CD14-positive monocyte (primary cell): ENCODE data around the gene CERK. TPM values are rescaled to one million over a fixed set of nuclear protein-coding genes. Genes with fewer than 3 reads are reported as not detected.
A peak's percentile ranks its signal among the peaks of the same experiment; 100 is the strongest.

Source experiments
- DNase-seq, 3 donors: peaks; one replicate each; pipeline ENCODE4 v3.0.0-alpha.2; 2011 to 2022
- H2AFZ ChIP-seq: 2 replicates; pipeline ENCODE4 v1.6.0; 2012; ENCODE audit warnings: mild to moderate bottlenecking, low read depth, low read length, inconsistent platforms; ENCODE audit not compliant: insufficient read depth, poor library complexity, severe bottlenecking
- H3K27ac ChIP-seq, 2 donors: 1 replicate in 1 of 2; 2 replicates in 1 of 2; pipeline ENCODE4 v1.5.1; 2012 to 2013; ENCODE audit warnings: low read length in 2 of 2, control low read depth in 1 of 2, inconsistent platforms in 1 of 2, low read depth in 1 of 2, mild to moderate bottlenecking in 1 of 2
- H3K27me3 ChIP-seq, 2 donors: one replicate each; pipeline versions ENCODE4 v1.6.0 to v1.6.1; 2011 to 2013; ENCODE audit warnings: low read length in 2 of 2; ENCODE audit not compliant: control insufficient read depth in 2 of 2, insufficient read depth in 2 of 2
- H3K36me3 ChIP-seq, 2 donors: replicated peaks in 1 of 2; 1 replicate in 1 of 2; 2 replicates in 1 of 2; pipeline versions ENCODE4 v1.5.1 to v1.6.1; 2012 to 2013; ENCODE audit warnings: low read length in 2 of 2, control low read depth in 1 of 2, inconsistent platforms in 1 of 2, mild to moderate bottlenecking in 1 of 2; ENCODE audit not compliant: insufficient read depth in 2 of 2, control insufficient read depth in 1 of 2
- H3K4me1 ChIP-seq, 2 donors: 1 replicate in 1 of 2; 2 replicates in 1 of 2; pipeline versions ENCODE4 v1.5.1 to v1.6.1; 2012 to 2013; ENCODE audit warnings: low read length in 2 of 2, control low read depth in 1 of 2, inconsistent platforms in 1 of 2, mild to moderate bottlenecking in 1 of 2, moderate library complexity in 1 of 2; ENCODE audit not compliant: insufficient read depth in 2 of 2, control insufficient read depth in 1 of 2
- H3K4me2 ChIP-seq: replicated peaks from 2 replicates; pipeline ENCODE3; 2012; ENCODE audit warnings: low read length, moderate library complexity, mild to moderate bottlenecking; ENCODE audit not compliant: poor library complexity, severe bottlenecking; ENCODE audit errors: extremely low read depth
- H3K4me3 ChIP-seq, 3 experiments: fragments of 200-600 bp in 1 of 3; sonication (generic) in 1 of 3; replicated peaks in 1 of 3; 1 replicate in 2 of 3; 2 replicates in 1 of 3; pipeline ENCODE4 v1.5.1; 2011 to 2013; ENCODE audit warnings: low read length in 3 of 3, mild to moderate bottlenecking in 3 of 3, control low read depth in 2 of 3, low read depth in 2 of 3, inconsistent platforms in 1 of 3, moderate library complexity in 1 of 3
- H3K79me2 ChIP-seq: 2 replicates; pipeline ENCODE4 v1.6.0; 2012; ENCODE audit warnings: mild to moderate bottlenecking, control low read depth, inconsistent platforms, low read length, moderate library complexity; ENCODE audit not compliant: insufficient read depth
- H3K9ac ChIP-seq: 2 replicates; pipeline ENCODE4 v1.6.0; 2017; ENCODE audit warnings: low read length, mild to moderate bottlenecking; ENCODE audit not compliant: insufficient read depth, poor library complexity, severe bottlenecking
- H3K9me3 ChIP-seq, 2 donors: replicated peaks in 1 of 2; 1 replicate in 1 of 2; 2 replicates in 1 of 2; pipeline versions ENCODE4 v1.5.1 to v1.6.1; 2012 to 2013; ENCODE audit warnings: low read length in 2 of 2, control low read depth in 1 of 2; ENCODE audit not compliant: control insufficient read depth in 1 of 2, insufficient read depth in 1 of 2
- H4K20me1 ChIP-seq: 2 replicates; pipeline ENCODE4 v1.6.0; 2012; ENCODE audit warnings: mild to moderate bottlenecking, low read length, control low read depth, moderate library complexity; ENCODE audit not compliant: insufficient read depth
- H3K27ac Mint-ChIP-seq, 7 donors: one replicate each; pipeline ENCODE4 v1.8.0; 2020; ENCODE audit warnings: mild to moderate bottlenecking in 7 of 7, mixed read lengths in 7 of 7, moderate library complexity in 6 of 7, inconsistent platforms in 2 of 7
- H3K27me3 Mint-ChIP-seq, 3 donors: one replicate each; pipeline ENCODE4 v1.8.0; 2021 to 2022; ENCODE audit warnings: low read depth in 3 of 3, mild to moderate bottlenecking in 3 of 3, mixed read lengths in 3 of 3, moderate library complexity in 3 of 3, inconsistent platforms in 1 of 3
- H3K36me3 Mint-ChIP-seq, 2 donors: one replicate each; pipeline ENCODE4 v1.8.0; 2020; ENCODE audit warnings: mixed read lengths in 2 of 2, inconsistent platforms in 1 of 2, mild to moderate bottlenecking in 1 of 2
- H3K4me1 Mint-ChIP-seq: one replicate; pipeline ENCODE4 v1.8.0; 2020; ENCODE audit warnings: mild to moderate bottlenecking, mixed read lengths
- H3K4me3 Mint-ChIP-seq, 2 donors: one replicate each; pipeline ENCODE4 v1.8.0; 2020; ENCODE audit warnings: mild to moderate bottlenecking in 2 of 2, mixed read lengths in 2 of 2, moderate library complexity in 1 of 2
- H3K9me3 Mint-ChIP-seq, 7 donors: one replicate each; pipeline ENCODE4 v1.8.0; 2020 to 2022; ENCODE audit warnings: mixed read lengths in 7 of 7, mild to moderate bottlenecking in 6 of 7, moderate library complexity in 6 of 7, inconsistent platforms in 2 of 7
- CTCF ChIP-seq: fragments of 200-600 bp; IDR thresholded peaks from one replicate; pipeline ENCODE4 v1.8.0; 2022; ENCODE audit warnings: antibody characterized with exemption, mild to moderate bottlenecking
- WGBS: methylation state at CpG from one replicate; pipeline ENCODE4 v1.1.5; 2013; ENCODE audit warnings: missing lambda C conversion rate; ENCODE audit not compliant: insufficient coverage; 5-methylcytosine and 5-hydroxymethylcytosine counted together
- intact Hi-C, 2 donors: fragments of 100-400 bp; cut with micrococcal nuclease; formaldehyde crosslinking; loops; one replicate each; pipeline versions ENCODE4 v1.15.0 to v1.15.1; 2023
- polyA plus RNA-seq, 3 donors: library from polyadenylated mRNA; depleted of rRNA in 1 of 3; unstranded in 2 of 3; stranded (reverse) in 1 of 3; fragments of 300-500 nt in 2 of 3; fragments of >200 nt in 1 of 3; fragmentation: Illumina TruSeq in 2 of 3; gene quantifications; 1 replicate in 2 of 3; 2 replicates in 1 of 3; pipeline ENCODE4 v1.2.3, GENCODE V29; 2012 to 2021

CERK gene
- polyA plus RNA-seq, 3 donors: 22.4 to 40.2 (median 24.5) TPM

- Mint-ChIP-seq H3K9me3 (peaks cover 0 to 3% (median 0%) of the 10 kb centered on the region in 7 donors), H3K27ac (peak overlapping the region in 1 of 7 donors; percentile 57), H3K36me3 (peaks cover 56 to 66% of the 10 kb centered on the region in 2 donors), H3K4me3 (no peak overlapping the region), H3K4me1 (peaks cover 43% of the 10 kb centered on the region), H3K27me3 (peaks cover 0 to 2% (median 0%) of the 10 kb centered on the region in 3 donors)
- no peak for DNase-seq
- H3K9ac ChIP-seq: no peak overlapping the region
- peaks cover 43 to 60% of the 10 kb centered on the region in 2 donors for H3K36me3 ChIP-seq
- no peak overlapping the region for H3K4me3 ChIP-seq
- 90% methylated on average over 3 of the region's 15 CpGs for WGBS
- H3K27me3 ChIP-seq: no peaks in the 10 kb centered on the region
- no peak overlapping the region for H2AFZ ChIP-seq
- H3K27ac ChIP-seq: no peak overlapping the region
- peaks cover 42 to 49% of the 10 kb centered on the region in 2 donors for H3K4me1 ChIP-seq
- no peaks in the 10 kb centered on the region for H3K9me3 ChIP-seq
- H4K20me1 ChIP-seq: peaks cover 55% of the 10 kb centered on the region
- no peak for TF ChIP-seq CTCF
- no peak overlapping the region for H3K4me2 ChIP-seq
- H3K79me2 ChIP-seq: no peaks in the 10 kb centered on the region
- intact Hi-C loops: loop anchor here in 1 of 2 donors (10.0 kb wide), 1 partner anchor 123 kb away; no protein-coding TSS in a partner anchor
These were observed 50.6 kb downstream of the CERK start for GRCh38 chr22:46687460-46687859.

- intact Hi-C loops: loop anchor here in 1 of 2 donors (10.0 kb wide), 1 partner anchor 122 kb away; no protein-coding TSS in a partner anchor
- peaks cover 56 to 63% of the 10 kb centered on the region in 2 donors for H3K36me3 Mint-ChIP-seq
- no peak for DNase-seq
- 83% methylated on average over 11 of the region's 15 CpGs for WGBS
- H3K9me3 Mint-ChIP-seq: peaks cover 0 to 3% (median 0%) of the 10 kb centered on the region in 7 donors
- no peak for TF ChIP-seq CTCF
- peaks cover 43 to 61% of the 10 kb centered on the region in 2 donors for H3K36me3 ChIP-seq
- no peak overlapping the region for H3K4me3 Mint-ChIP-seq
- H3K79me2 ChIP-seq: no peaks in the 10 kb centered on the region
- H3K4me2 ChIP-seq: no peak overlapping the region
- H3K4me1 Mint-ChIP-seq: peaks cover 43% of the 10 kb centered on the region
- peaks cover 0 to 2% (median 0%) of the 10 kb centered on the region in 3 donors for H3K27me3 Mint-ChIP-seq
- H3K9me3 ChIP-seq: no peaks in the 10 kb centered on the region
- no peak overlapping the region for H3K27ac Mint-ChIP-seq
- no peak overlapping the region for H3K4me3 ChIP-seq
- H4K20me1 ChIP-seq: peaks cover 57% of the 10 kb centered on the region
- no peak overlapping the region for H3K27ac ChIP-seq
- H2AFZ ChIP-seq: no peak overlapping the region
- H3K9ac ChIP-seq: no peak overlapping the region
- peaks cover 42 to 49% of the 10 kb centered on the region in 2 donors for H3K4me1 ChIP-seq
- no peaks in the 10 kb centered on the region for H3K27me3 ChIP-seq
These were observed 51.0 kb downstream of the CERK start for GRCh38 chr22:46687048-46687444.
